GM19043 (cell line): ENCODE results near the gene CCR9.

ENCODE experiments used
- ATAC-seq: cut with Tn5 transposase; IDR thresholded peaks from one replicate; pipeline ENCODE4 v1.9.1; 2021; ENCODE audit warnings: low read depth; ENCODE audit not compliant: unreplicated experiment

CCR9 gene

DNA sequence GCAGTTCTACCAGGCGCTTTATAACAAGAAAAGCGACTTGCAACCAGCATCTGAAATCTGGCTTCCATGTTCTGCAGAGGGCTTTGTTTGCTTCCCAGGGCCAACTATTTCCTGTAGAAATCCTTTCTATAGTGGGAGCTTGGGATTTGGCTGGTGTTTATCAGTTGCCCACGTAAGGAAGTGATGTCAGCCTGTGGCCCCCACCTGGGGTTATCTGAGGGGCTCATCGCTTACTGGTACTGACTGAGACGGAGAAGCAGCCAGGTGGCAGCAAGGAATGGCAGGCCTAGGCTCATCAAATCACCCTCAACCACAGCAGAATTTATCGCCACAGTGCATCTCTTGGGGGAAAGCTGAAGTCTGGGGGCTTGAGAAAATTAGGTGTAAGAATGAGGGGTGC, 14.6 kb upstream of the CCR9 start:
- no peak for ATAC-seq

DNA sequence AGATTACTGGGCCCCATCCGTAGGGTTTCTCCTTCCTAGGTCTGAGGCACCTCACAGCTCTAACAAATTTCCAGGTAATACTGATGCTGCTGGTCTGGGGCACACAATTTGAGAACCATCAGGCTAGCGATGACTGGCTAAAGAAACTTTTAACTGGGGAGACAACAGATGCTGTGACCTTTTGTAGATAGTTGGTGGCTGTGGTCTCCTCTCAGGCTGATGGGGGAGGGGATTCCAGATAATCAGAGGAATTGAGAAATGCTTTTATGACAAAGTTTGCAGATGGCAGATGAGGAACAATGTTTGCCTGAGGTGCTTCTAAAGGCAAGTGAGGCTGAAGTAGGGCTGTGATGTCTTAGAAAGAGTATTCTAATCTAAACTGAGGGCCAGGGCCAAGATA, 13.8 kb upstream of the CCR9 start:
- no peak for ATAC-seq

DNA sequence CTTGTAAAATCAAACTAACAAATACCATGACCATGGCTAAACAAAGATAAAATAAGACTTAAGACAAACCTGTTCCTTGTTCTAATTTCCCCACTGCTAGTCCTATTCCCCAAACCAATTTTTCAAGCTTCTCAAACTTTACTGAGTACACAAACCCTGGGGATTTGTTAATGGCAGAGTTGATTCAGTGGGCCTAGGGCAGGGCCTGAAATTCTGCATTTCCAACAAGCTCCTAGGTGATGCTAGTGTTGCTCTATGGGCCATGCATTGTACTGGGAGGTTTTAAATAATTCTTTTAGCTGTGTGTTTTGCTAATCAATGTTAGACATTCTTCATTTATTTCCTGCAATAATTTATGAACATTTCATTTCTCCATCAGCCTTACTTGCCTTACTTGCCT, 13.3 kb upstream of the CCR9 start:
- ATAC-seq: no peak

DNA sequence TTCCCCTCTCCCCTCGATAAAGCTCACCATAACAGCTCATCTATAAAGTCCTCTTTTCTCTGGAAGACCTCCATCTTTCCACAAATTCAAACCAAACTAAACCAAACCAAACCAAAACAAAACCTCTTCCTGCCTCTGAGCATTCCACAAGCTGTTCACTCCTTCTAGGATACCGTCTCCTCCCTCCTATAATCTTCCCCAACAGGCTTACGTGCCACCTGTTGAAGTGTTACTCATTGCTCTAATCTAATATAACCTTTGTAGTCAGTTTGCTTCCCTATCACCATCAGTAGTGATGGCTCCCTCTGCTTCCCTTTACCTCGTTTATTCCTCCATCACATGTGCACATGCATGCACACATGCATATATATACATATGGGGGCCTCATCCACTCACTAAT, 12.7 kb upstream of the CCR9 start:
- ATAC-seq: no peak

DNA sequence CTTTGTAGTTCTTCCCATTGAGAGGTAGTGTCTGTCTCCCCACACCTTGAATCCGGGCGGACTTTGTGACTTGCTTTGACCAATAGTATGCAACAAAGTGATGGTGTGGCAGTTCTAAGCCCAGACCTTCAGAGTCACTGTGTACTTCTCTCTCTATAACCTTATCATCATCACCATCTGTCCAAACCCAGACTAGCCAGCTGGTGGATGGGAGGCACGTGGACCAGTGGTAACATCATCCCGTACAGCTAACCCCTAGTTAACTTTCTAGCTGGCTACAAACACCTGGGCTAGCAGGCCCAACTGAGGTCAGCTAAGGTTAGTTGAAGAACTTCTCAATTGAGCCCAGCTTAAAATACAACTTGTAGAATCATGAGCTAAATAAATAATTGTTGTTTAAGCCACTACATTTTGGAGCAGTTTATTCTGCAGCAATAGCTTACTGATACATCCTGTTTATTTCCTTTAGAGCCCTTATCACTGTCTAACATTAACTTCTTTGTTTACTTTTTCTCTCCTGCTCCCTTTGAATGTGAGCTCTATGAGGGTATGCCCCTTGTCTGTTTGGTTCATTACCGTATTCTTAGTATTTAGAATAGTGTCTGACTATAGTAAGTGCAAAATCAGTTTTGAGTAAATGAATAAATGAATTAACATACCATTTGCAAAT, 11.5 kb upstream of the CCR9 start:
- ATAC-seq: no peak

DNA sequence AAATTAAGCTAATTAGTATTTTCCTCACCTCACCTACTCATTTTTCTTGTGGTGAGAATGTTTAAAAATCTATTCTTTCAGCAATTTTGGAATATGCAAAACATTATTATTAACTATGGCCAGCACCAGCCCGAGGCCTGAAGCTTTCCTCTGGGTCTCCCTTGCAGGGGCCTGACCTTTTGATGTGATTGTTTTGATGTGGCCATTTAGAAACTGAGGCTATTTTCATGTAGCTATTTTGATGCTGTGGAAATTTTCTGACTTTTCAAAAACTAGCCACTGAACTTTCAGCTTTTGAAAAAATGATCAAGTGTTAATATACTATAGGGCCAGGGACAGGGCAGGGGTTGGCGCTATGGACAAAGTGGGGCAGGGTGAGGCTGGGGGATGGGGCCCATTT, 8.2 kb upstream of the CCR9 start:
- no peak for ATAC-seq

DNA sequence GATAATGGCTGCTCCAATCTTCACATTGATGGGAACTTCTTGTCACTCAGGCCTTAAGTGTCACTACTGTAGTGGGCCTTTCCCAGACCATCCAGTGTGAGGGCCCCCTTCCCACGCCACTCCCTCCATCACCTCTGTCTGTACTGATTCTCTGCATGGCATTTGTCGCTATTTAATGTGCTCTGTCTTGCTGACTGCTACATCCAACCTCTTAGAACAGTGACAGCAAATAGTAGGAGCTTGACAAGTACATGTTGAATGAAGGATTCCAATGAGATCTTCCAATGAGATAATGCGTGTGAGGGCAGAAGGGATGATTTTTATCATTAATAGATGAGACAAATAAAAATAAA, 5.6 kb upstream of the CCR9 start:
- ATAC-seq: no peak

DNA sequence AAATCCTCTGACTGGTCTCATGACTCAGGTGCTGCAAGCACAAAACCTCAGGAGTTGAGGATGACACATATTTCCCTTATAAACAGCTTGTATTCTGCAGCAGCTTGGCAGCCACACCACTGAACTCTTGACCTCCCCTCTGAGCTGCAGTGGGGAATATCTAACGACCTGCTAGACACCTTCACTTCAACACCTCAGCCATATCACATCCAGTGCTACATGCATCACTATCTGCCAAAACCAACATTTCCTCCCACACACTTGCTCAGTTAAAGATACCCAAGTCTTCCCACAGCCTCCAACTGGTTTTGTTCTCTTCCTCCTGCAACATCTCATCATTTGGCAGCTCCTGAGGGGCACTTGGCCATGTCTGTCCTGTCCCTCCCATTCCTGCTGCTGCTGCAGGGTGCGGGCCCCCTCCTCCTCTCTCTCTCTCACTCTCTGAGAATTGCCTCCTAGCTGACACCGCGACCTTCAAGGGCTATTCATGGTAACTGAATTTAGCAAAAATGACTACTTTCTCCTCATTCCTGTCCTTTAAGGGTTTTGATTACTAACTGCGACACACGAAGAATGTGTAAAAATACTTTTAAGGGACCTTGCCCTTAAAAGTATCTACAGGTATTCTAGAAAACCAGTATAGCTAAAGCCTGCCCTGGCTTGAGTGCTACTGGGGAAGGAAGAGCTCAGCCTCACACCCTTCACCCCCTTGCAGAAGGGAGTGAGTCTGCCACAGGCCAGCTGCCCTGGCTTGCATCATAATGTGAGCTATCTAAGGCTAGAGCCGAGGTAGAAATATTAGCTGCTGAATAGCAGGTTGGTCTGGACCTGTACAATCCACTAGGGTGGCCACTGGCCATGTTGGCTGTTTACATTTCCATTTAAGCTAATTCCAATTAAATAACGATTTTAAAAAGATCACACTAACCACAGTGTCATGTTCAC, 5.0 kb upstream of the CCR9 start:
- no peak for ATAC-seq

DNA sequence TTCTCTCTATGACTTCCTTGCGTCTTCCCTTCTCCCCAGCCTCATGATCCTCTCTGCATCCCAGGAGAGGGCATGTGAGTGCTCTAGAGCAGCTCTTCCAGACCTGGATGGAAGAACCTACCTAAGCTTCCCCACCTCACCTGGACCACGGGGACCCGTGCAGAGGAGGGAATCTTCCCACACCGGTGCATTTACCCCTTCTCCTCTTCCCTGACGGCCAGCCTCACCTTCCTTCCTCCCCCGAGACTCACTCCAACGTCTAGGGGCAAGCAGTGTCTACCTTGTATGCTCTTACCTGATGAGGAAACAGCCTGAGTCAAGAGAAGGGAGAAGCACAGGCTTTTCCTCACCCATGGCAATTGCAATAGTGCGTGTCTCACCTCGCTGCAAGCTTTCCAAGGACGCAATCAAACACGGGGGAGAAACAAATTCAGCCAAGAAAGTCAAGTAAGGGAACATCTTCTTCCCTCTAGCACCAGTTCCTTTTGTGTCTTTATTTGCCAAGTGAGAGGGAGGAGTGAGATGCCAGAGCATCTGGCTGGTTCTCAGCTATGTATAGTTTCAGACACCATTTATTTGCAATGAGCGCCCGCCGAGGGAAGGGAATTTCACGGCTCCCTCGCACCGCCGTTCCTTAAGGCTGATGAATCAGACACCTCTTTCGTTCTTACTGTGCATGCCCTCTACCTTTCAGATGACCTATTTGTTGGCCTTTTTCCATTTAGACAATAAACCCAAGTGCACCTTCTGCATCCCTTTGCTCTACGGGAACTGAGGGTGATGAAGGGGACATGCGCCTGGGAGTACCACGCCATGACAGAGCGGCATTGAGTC, 1.8 kb upstream of the CCR9 start:
- no peak for ATAC-seq

DNA sequence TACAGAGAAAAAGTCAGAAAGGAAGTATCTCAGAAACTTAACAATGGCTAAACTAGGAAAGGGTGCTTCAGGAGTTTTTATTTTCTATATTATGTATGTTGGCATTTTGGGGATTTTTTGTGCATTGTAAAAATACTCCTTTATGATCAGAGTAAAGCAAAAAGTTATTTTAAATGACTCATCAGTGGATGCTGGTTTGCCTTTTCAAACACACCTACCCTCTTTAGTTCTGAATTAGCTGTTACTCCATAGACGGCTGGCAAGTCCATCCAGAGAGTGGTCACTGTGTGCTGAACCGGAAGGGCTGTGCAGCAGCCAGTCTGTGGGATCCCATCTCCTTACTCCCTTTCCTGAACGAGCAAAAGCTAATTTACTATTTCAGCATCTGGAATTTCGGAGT, 942 bp downstream of the CCR9 start:
- ATAC-seq: no peak

DNA sequence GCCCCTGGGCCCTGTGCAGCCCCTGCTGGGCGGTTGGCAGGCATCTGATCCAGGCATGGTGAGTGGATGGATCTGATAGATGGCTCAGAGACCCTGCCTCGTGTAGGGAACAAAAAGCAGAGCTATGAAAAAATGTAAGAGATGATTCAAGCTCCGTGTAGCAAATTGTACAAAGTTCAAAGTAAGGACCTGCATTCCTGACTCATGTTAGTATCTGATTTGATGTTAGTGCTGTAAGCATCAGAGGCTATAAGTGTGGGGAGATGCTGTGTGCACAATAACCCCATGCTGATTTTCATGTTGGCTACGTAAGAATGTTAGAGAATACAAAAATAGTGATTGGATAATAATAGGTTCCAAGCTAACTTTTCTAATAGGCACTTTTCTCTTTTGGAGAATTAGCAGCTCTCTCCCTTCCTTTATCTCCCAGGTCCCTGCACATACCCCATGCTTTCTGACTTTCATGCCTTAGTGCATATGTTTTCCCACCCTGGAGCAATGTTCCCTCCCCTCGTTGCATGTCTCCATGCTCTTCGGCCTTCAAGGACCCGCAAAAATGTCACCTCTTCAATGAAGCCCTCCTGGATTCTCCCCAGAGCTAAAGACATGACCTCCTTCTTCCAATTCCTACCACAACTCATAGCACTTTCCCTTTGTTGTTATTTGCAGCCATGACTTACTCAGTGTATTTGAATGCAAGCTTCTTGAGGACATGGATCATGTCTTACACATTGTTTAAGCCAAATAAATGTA, 1.6 kb downstream of the CCR9 start:
- ATAC-seq: no peak

DNA sequence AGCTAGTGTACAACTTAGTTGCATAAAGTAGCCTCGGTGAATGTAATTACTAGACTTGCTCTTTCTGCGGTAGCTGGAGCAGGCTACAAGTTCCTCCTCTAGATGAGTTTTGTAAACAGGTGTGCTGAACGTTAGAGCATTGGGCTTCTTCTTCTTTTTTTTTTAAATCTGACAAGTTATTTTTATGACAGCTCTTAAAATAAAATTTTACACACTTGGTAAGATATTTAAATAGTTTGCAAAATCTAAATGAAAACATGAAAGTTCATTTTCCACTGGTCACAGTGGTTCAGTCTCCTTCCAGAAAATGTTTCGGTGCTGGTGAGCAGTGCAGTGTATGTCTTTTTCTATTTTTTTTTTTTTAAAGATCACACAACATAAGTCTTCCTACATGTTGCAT, 3.0 kb downstream of the CCR9 start:
- ATAC-seq: no peak

DNA sequence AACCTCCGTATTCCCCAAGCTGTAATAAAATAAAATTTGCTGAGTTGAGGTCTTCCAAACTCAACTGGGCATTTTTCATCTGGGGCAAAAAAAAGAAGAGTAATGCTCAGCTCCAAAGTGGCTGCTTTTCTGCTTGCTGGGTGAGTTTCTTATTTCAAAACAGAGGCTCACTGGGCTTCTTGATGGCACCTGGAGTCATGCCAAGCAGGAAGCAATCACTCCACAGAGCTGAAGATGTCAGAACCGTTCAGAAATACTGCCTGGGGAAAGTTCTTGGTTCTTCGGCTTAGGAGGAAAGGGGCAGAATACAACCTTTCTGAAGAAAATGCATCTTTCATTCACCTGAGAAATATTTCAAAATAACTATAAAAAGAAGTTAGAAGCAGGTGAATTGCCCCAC, 4.1 kb downstream of the CCR9 start:
- no peak for ATAC-seq

DNA sequence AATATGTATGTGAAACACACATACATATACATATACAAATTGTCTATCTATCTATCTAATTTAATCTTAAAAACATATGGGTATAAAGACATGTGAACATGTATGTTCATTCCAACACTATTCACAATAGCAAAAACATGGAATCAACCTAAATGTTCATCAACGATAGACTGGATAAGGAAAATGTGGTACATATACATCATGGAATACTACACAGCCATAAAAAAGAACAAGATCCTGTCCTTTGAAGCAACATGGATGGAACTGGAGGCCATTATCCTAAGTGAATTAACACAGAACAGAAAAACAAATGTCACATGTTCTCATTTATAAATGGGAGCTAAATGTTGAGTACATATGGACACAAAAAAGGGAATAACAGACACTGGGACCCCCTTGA, 5.8 kb downstream of the CCR9 start:
- no peak for ATAC-seq

DNA sequence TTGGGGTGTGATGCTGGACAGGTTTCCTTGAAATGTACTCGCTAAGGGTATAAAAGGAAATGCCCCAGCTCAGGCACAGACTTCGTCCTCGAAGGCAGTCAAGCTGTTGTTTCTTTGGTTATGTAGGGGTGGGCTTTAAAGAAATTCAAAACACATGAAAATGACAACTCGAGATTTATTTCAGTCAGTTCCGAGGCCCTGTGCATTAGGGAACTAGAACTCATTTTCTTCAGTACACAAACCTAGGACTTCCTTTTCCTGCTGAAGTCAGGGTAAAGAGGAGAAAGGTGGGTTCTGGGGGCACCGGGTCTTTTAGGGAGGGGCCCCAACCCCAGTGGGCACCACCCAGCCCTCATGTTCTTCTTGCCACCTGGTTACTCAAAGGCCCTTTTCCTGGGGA, 7.7 kb downstream of the CCR9 start:
- ATAC-seq: no peak

DNA sequence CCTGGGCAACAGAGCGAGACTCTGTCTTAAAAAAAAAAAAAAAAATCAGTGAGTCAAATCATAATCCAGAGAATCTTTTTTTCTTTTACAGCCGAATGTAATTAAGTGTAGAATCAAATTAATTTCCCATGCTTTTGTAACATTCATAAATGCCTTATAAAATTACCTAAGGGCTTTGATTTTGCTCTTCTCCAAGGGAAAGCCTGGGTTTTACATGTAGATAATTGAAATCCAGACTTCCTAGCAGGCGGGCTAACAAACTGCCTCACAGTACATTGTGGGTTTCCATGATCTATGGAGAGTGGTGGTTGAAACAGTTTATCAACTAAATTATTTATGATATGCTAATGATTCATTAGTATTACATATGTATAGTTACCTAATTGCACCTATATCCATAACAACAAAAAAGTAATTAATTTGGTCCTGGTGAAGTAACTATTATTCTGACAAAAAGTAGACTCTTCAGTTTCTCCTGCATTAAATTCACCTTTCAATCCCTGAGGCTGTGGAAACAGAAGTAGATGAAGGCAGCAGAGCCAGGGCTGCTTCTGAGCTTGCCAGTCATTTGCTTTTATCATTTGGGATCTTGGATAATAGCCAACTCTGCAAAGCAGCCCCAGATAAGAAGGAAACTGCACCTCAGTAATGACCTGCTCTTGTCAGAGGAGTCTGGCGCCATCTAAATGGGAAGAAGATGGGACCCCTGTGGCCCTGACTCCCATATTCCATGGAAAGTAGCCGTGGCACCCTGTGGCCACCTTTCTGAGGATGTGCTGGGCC, 9.5 kb downstream of the CCR9 start:
- no peak for ATAC-seq

DNA sequence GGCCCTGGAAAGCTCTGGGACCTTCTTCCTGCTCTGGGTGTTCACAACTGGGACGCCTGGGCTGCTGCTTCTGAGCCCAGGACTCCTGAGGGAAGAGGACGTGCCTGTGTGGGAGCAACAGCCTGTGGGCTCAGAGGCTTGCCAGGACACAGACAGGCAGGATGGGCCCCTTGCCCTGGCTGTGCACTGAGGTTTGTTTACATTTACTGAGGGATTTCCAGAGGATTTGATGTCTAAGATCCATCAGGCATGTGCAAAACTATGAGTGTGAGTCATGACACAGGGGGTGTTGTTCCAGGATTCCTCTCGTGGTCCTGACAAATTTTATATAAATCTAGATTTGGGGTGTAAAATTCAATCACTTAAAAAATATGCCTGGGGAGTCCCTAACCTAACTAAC, 10.6 kb downstream of the CCR9 start:
- ATAC-seq: no peak

DNA sequence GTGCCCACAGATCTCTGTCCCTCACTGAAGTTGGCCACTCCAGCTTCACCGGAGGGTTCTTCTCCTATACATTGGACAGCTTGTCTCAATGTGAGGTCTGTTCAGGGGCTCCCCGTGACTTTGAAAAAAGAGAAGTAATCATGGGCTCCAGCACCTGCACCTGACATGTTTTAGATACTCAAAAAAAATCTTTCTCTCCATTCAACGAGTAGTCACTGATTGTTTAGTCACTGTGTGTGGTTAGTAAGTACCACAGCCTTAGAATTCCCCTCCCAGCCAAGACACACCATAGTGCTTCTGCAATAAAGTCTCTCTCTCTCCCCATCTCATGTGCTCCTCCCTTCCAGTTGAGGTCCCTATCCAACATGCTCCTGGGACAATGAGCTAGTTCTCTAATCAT, 18.6 kb downstream of the CCR9 start:
- no peak for ATAC-seq

DNA sequence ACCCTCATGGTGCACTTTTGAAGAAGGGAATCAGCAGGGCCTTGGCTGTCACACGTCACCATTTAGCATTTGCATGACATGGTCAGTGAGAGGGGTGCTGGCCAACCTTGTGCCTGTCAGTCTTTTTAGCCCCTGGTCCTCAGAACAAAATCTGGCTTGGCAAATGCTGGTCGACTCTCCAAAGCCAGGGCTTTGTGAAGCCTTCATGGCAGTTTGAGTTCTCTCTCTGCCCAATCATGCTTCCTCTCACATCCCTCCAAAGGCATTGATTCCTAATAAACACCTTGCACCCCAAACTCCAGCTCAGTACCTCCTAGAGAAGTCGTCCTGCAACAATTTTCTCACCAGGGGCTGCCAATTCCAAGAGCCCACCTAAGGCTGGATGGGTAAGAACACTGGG, 19.4 kb downstream of the CCR9 start:
- no peak for ATAC-seq
